SK-N-SH treated with all-trans-retinoic acid at 6 μM for 48 hours (cell line): ENCODE data around the gene MUC20.

Source experiments
- ATAC-seq: fragments of 200-7000 bp; cut with Tn5 transposase; 3 replicates; pipeline ENCODE4 v1.9.1; 2020; ENCODE audit warnings: mild to moderate bottlenecking, moderate library complexity
- ARNTL ChIP-seq: fragments of 450-650 bp; formaldehyde crosslinking; IDR thresholded peaks from 2 replicates; pipeline ENCODE4 v1.5.0; 2020; ENCODE audit warnings: low read depth, mild to moderate bottlenecking, moderate library complexity, borderline replicate concordance
- BACH2 ChIP-seq: fragments of 250-450 bp; sonication (Bioruptor Pico); IDR thresholded peaks from 2 replicates; pipeline ENCODE4 v1.9.0; 2021; ENCODE audit warnings: mild to moderate bottlenecking, borderline replicate concordance
- CSDC2 ChIP-seq: fragments of 250-450 bp; sonication (Bioruptor Pico); IDR thresholded peaks from 2 replicates; pipeline ENCODE4 v1.5.0; 2020; ENCODE audit warnings: mild to moderate bottlenecking, moderate library complexity
- GLIS3 ChIP-seq: fragments of 250-450 bp; sonication (Bioruptor Pico); IDR thresholded peaks from 2 replicates; pipeline ENCODE4 v1.5.0; 2020; ENCODE audit warnings: mild to moderate bottlenecking, moderate library complexity
- ISL1 ChIP-seq: fragments of 250-450 bp; sonication (Bioruptor Pico); IDR thresholded peaks from 2 replicates; pipeline ENCODE4 v2.1.2; 2022; ENCODE audit warnings: mild to moderate bottlenecking, moderate library complexity
- POU6F1 ChIP-seq: fragments of 250-450 bp; sonication (Bioruptor Pico); IDR thresholded peaks from 2 replicates; pipeline ENCODE4 v1.8.0; 2021; ENCODE audit warnings: low read depth, mild to moderate bottlenecking, moderate library complexity, borderline replicate concordance
- PPARA ChIP-seq: fragments of 250-450 bp; sonication (Bioruptor Pico); IDR thresholded peaks from 2 replicates; pipeline ENCODE4 v1.5.0; 2020; ENCODE audit warnings: mild to moderate bottlenecking, borderline replicate concordance
- RARB ChIP-seq: fragments of 250-450 bp; sonication (Bioruptor Pico); IDR thresholded peaks from 2 replicates; pipeline ENCODE4 v1.8.0; 2021; ENCODE audit warnings: mild to moderate bottlenecking, moderate library complexity
- SNAI2 ChIP-seq: fragments of 250-450 bp; sonication (Bioruptor Pico); IDR thresholded peaks from 2 replicates; pipeline ENCODE4 v1.5.0; 2020; ENCODE audit warnings: mild to moderate bottlenecking, moderate library complexity
- TCF4 ChIP-seq: fragments of 250-450 bp; sonication (Bioruptor Pico); IDR thresholded peaks from 2 replicates; pipeline ENCODE4 v1.8.0; 2021; ENCODE audit warnings: mild to moderate bottlenecking, moderate library complexity, borderline replicate concordance
- TOX ChIP-seq: fragments of 250-450 bp; sonication (Bioruptor Pico); IDR thresholded peaks from 2 replicates; pipeline ENCODE4 v1.8.0; 2021; ENCODE audit warnings: mild to moderate bottlenecking, moderate library complexity, borderline replicate concordance
- ZC3H10 ChIP-seq: fragments of 250-450 bp; sonication (Bioruptor Pico); IDR thresholded peaks from 2 replicates; pipeline ENCODE4 v1.5.1; 2021; ENCODE audit warnings: mild to moderate bottlenecking, moderate library complexity
- ZFP3 ChIP-seq: fragments of 250-450 bp; sonication (Bioruptor Pico); IDR thresholded peaks from 2 replicates; pipeline ENCODE4 v1.5.0; 2020; ENCODE audit warnings: mild to moderate bottlenecking, moderate library complexity
- ZFP30 ChIP-seq: fragments of 450-650 bp; formaldehyde crosslinking; IDR thresholded peaks from 2 replicates; pipeline ENCODE4 v1.5.0; 2022; ENCODE audit warnings: mild to moderate bottlenecking, moderate library complexity
- ZNF565 ChIP-seq: fragments of 450-650 bp; formaldehyde crosslinking; conservative IDR thresholded peaks from 2 replicates; pipeline ENCODE4 v1.5.0; 2020; ENCODE audit warnings: low read depth, mild to moderate bottlenecking, moderate library complexity
- ZNF70 ChIP-seq: fragments of 450-650 bp; formaldehyde crosslinking; IDR thresholded peaks from 2 replicates; pipeline ENCODE4 v1.5.0; 2020; ENCODE audit warnings: mild to moderate bottlenecking, moderate library complexity
- ZNF8 ChIP-seq: fragments of 450-650 bp; formaldehyde crosslinking; IDR thresholded peaks from 2 replicates; pipeline ENCODE4 v1.5.0; 2020; ENCODE audit warnings: mild to moderate bottlenecking, moderate library complexity
- TF ChIP-seq, protein P1 (sequence below): fragments of 250-450 bp; sonication (Bioruptor Pico); IDR thresholded peaks from 2 replicates; pipeline ENCODE4 v1.5.1; 2020; ENCODE audit warnings: low read depth, mild to moderate bottlenecking, moderate library complexity
- TF ChIP-seq, protein P2 (sequence below): fragments of 250-450 bp; sonication (Bioruptor Pico); IDR thresholded peaks from 2 replicates; pipeline ENCODE4 v1.5.0; 2020; ENCODE audit warnings: mild to moderate bottlenecking, moderate library complexity
- TF ChIP-seq, protein P3 (sequence below): fragments of 250-450 bp; sonication (Bioruptor Pico); IDR thresholded peaks from 2 replicates; pipeline ENCODE4 v1.8.0; 2020; ENCODE audit warnings: mild to moderate bottlenecking, moderate library complexity, borderline replicate concordance

The MUC20 gene

GRCh38 chr3:195752546-195753331 is 32.0 kb downstream of the MUC20 start:
- TF ChIP-seq ZNF565 (CRISPR knock-in tag), result no peak
- TF ChIP-seq TCF4 (CRISPR knock-in tag), result no peak
- no peak for TF ChIP-seq BACH2 (CRISPR knock-in tag)
- TF ChIP-seq PPARA (CRISPR knock-in tag), result no peak
- TF ChIP-seq, protein P1, sequence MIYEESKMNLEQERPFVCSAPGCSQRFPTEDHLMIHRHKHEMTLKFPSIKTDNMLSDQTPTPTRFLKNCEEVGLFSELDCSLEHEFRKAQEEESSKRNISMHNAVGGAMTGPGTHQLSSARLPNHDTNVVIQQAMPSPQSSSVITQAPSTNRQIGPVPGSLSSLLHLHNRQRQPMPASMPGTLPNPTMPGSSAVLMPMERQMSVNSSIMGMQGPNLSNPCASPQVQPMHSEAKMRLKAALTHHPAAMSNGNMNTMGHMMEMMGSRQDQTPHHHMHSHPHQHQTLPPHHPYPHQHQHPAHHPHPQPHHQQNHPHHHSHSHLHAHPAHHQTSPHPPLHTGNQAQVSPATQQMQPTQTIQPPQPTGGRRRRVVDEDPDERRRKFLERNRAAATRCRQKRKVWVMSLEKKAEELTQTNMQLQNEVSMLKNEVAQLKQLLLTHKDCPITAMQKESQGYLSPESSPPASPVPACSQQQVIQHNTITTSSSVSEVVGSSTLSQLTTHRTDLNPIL, result no peak
- TF ChIP-seq ZNF70 (CRISPR knock-in tag), result no peak
- ATAC-seq, result no peak

GRCh38 chr3:195753581-195753980 is 32.8 kb downstream of the MUC20 start:
- ATAC-seq, result no peak

DNA sequence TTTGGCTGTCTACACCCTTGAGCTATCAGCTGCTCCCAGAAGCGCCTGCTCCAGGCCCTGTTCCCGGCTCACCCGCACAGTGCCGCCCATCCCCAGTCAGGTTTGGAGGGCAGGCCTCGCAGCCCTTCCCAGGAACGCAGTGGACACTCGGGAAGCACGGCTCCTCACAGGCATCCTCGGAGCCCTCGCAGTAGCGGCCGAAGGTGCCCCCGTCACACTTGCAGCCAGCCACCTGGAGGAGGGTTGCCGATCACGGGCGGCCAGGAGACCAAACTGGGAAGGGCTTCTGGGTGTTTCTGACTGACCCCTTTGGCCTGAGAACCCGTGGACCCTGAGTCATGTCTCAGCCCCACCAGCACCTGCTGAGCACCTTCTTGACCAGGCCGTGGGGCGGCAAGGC is 33.4 kb downstream of the MUC20 start:
- no peak for ATAC-seq

More at GRCh38 chr3:195753581-195753980, 32.8 kb downstream of the MUC20 start:
- TF ChIP-seq ZFP3 (no peak), ZFP30 (CRISPR knock-in tag) (no peak), GLIS3 (CRISPR knock-in tag) (no peak), TCF4 (CRISPR knock-in tag) (no peak), ARNTL (CRISPR knock-in tag) (no peak), TOX (no peak), PPARA (CRISPR knock-in tag) (no peak), POU6F1 (CRISPR knock-in tag) (no peak), ZNF565 (CRISPR knock-in tag) (no peak), ZNF8 (no peak), BACH2 (CRISPR knock-in tag) (no peak), CSDC2 (no peak)
- TF ChIP-seq, protein P2, sequence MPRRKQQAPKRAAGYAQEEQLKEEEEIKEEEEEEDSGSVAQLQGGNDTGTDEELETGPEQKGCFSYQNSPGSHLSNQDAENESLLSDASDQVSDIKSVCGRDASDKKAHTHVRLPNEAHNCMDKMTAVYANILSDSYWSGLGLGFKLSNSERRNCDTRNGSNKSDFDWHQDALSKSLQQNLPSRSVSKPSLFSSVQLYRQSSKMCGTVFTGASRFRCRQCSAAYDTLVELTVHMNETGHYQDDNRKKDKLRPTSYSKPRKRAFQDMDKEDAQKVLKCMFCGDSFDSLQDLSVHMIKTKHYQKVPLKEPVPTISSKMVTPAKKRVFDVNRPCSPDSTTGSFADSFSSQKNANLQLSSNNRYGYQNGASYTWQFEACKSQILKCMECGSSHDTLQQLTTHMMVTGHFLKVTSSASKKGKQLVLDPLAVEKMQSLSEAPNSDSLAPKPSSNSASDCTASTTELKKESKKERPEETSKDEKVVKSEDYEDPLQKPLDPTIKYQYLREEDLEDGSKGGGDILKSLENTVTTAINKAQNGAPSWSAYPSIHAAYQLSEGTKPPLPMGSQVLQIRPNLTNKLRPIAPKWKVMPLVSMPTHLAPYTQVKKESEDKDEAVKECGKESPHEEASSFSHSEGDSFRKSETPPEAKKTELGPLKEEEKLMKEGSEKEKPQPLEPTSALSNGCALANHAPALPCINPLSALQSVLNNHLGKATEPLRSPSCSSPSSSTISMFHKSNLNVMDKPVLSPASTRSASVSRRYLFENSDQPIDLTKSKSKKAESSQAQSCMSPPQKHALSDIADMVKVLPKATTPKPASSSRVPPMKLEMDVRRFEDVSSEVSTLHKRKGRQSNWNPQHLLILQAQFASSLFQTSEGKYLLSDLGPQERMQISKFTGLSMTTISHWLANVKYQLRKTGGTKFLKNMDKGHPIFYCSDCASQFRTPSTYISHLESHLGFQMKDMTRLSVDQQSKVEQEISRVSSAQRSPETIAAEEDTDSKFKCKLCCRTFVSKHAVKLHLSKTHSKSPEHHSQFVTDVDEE, result no peak
- TF ChIP-seq, all 23 proteins: peak for 0

GRCh38 chr3:195754906-195755305 is 34.1 kb downstream of the MUC20 start:
- no peak for ATAC-seq
- no peak for TF ChIP-seq ZNF70 (CRISPR knock-in tag)
- no peak for TF ChIP-seq ISL1 (CRISPR knock-in tag)
- TF ChIP-seq ZNF565 (CRISPR knock-in tag), result no peak
- TF ChIP-seq ZFP3, result no peak
- no peak for TF ChIP-seq GLIS3 (CRISPR knock-in tag)
- no peak for TF ChIP-seq TOX
- TF ChIP-seq RARB (CRISPR knock-in tag), result no peak
- TF ChIP-seq ZFP30 (CRISPR knock-in tag), result no peak
- no peak for TF ChIP-seq PPARA (CRISPR knock-in tag)
- TF ChIP-seq ZC3H10, result no peak
- TF ChIP-seq SNAI2 (CRISPR knock-in tag), result no peak
- TF ChIP-seq ARNTL (CRISPR knock-in tag), result no peak
- TF ChIP-seq, protein P2, result no peak
- TF ChIP-seq, protein P3, sequence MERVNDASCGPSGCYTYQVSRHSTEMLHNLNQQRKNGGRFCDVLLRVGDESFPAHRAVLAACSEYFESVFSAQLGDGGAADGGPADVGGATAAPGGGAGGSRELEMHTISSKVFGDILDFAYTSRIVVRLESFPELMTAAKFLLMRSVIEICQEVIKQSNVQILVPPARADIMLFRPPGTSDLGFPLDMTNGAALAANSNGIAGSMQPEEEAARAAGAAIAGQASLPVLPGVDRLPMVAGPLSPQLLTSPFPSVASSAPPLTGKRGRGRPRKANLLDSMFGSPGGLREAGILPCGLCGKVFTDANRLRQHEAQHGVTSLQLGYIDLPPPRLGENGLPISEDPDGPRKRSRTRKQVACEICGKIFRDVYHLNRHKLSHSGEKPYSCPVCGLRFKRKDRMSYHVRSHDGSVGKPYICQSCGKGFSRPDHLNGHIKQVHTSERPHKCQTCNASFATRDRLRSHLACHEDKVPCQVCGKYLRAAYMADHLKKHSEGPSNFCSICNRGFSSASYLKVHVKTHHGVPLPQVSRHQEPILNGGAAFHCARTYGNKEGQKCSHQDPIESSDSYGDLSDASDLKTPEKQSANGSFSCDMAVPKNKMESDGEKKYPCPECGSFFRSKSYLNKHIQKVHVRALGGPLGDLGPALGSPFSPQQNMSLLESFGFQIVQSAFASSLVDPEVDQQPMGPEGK (CRISPR knock-in tag), result no peak
- TF ChIP-seq ZNF8, result no peak
- TF ChIP-seq, protein P1, result no peak

More for the DNA sequence above, 33.4 kb downstream of the MUC20 start:
- TF ChIP-seq PPARA (CRISPR knock-in tag), result no peak
- TF ChIP-seq ARNTL (CRISPR knock-in tag), result no peak
- no peak for TF ChIP-seq ZC3H10
- TF ChIP-seq ZNF565 (CRISPR knock-in tag), result no peak
- no peak for TF ChIP-seq TCF4 (CRISPR knock-in tag)
- no peak for TF ChIP-seq CSDC2
- no peak for TF ChIP-seq ISL1 (CRISPR knock-in tag)
- no peak for TF ChIP-seq BACH2 (CRISPR knock-in tag)
- TF ChIP-seq ZFP30 (CRISPR knock-in tag), result no peak
